Parathyroid adenoma (tissue), 2 donors: ENCODE data around the gene TACC3.

Experiments
- H2AFZ ChIP-seq: fragments of 300-600 bp; sonication (generic); one replicate; pipeline ENCODE4 v1.7.0; 2017; ENCODE audit warnings: antibody characterized with exemption, mild to moderate bottlenecking
- H3K27ac ChIP-seq: fragments of 300-600 bp; sonication (generic); one replicate; pipeline ENCODE4 v1.7.0; 2017
- H3K27me3 ChIP-seq: fragments of 300-600 bp; sonication (generic); one replicate; pipeline ENCODE4 v1.7.0; 2017; ENCODE audit warnings: low read length; ENCODE audit not compliant: control insufficient read depth, insufficient read depth
- H3K36me3 ChIP-seq: fragments of 300-600 bp; sonication (generic); one replicate; pipeline ENCODE4 v1.7.0; 2017; ENCODE audit warnings: low read length; ENCODE audit not compliant: control insufficient read depth, insufficient read depth
- H3K4me1 ChIP-seq: fragments of 300-600 bp; sonication (generic); one replicate; pipeline ENCODE4 v1.7.0; 2017; ENCODE audit warnings: control low read depth
- H3K4me2 ChIP-seq: fragments of 300-600 bp; sonication (generic); one replicate; pipeline ENCODE4 v1.7.0; 2017; ENCODE audit warnings: low read length
- H3K4me3 ChIP-seq: fragments of 300-600 bp; sonication (generic); one replicate; pipeline ENCODE4 v1.7.0; 2017; ENCODE audit warnings: low read depth, low read length
- H3K79me2 ChIP-seq: fragments of 300-600 bp; sonication (generic); one replicate; pipeline ENCODE4 v1.7.0; 2017; ENCODE audit warnings: control low read depth
- H3K9ac ChIP-seq: fragments of 300-600 bp; sonication (generic); one replicate; pipeline ENCODE4 v1.7.0; 2017; ENCODE audit warnings: mild to moderate bottlenecking
- H3K9me3 ChIP-seq: fragments of 300-600 bp; sonication (generic); one replicate; pipeline ENCODE4 v1.7.0; 2017; ENCODE audit warnings: low read length; ENCODE audit not compliant: control insufficient read depth
- TF ChIP-seq, protein P1 (sequence below): fragments of 300-600 bp; sonication (generic); IDR thresholded peaks from one replicate; pipeline ENCODE4 v1.7.0; 2017; ENCODE audit warnings: antibody characterized with exemption, mild to moderate bottlenecking
- donor health status: primary hyperparathyroidism.

Gene TACC3

DNA sequence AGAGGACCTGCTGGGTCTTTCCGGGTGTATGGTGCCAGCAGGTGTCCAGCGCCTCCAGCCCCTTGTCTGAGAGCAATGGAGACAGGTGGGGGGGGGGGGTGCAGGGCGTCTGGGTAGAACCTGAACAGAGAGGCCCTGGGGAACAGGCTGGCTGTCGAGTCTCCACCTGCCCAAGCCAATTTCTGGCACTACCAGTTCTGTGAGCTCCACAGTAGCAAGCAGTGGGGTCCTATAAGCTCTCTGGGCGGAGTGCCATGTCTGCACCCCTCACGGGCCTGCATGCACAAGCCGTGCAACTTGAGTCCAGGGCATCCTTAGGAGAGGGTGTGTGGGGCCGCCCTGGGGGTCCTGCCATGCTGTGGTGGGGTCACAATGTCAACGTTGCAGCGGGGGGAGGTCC lies 61.7 kb downstream of the TACC3 start:
- Histone ChIP-seq H3K27me3 (no peaks in the 10 kb centered on the region), H3K9ac (no peak overlapping the region), H3K4me2 (no peak overlapping the region), H3K4me1 (no peaks in the 10 kb centered on the region), H3K9me3 (no peaks in the 10 kb centered on the region), H3K36me3 (no peaks in the 10 kb centered on the region), H3K27ac (no peak overlapping the region), H3K79me2 (no peaks in the 10 kb centered on the region), H2AFZ (no peak overlapping the region), H3K4me3 (no peak overlapping the region)
- TF ChIP-seq, protein P1, sequence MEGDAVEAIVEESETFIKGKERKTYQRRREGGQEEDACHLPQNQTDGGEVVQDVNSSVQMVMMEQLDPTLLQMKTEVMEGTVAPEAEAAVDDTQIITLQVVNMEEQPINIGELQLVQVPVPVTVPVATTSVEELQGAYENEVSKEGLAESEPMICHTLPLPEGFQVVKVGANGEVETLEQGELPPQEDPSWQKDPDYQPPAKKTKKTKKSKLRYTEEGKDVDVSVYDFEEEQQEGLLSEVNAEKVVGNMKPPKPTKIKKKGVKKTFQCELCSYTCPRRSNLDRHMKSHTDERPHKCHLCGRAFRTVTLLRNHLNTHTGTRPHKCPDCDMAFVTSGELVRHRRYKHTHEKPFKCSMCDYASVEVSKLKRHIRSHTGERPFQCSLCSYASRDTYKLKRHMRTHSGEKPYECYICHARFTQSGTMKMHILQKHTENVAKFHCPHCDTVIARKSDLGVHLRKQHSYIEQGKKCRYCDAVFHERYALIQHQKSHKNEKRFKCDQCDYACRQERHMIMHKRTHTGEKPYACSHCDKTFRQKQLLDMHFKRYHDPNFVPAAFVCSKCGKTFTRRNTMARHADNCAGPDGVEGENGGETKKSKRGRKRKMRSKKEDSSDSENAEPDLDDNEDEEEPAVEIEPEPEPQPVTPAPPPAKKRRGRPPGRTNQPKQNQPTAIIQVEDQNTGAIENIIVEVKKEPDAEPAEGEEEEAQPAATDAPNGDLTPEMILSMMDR: no peak

DNA sequence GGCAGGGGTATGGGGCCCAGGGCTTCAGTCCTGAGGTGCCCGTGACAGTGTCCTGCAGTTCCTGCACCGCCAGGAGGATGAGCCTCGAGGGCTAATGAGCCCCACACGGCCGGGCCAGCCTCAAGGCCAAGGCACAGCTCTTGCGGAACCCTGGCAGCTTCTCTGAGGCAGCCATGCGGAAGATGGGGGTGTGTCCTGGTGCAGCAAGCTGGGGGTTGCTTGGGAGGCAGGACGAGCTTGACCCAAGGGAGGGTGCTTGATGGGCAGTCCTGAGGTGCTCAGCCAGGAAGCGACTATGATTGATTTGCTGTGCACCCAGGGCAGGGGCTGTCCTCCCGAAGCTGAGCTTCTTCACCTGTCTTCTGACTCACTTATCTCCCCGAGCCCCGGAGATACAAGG lies 62.6 kb downstream of the TACC3 start:
- Histone ChIP-seq H3K36me3 (no peaks in the 10 kb centered on the region), H2AFZ (no peak overlapping the region), H3K4me3 (no peak overlapping the region), H3K4me1 (no peaks in the 10 kb centered on the region), H3K27me3 (no peaks in the 10 kb centered on the region), H3K4me2 (no peak overlapping the region), H3K79me2 (no peaks in the 10 kb centered on the region), H3K9me3 (no peaks in the 10 kb centered on the region), H3K9ac (no peak overlapping the region), H3K27ac (no peak overlapping the region)
- TF ChIP-seq, protein P1: no peak

DNA sequence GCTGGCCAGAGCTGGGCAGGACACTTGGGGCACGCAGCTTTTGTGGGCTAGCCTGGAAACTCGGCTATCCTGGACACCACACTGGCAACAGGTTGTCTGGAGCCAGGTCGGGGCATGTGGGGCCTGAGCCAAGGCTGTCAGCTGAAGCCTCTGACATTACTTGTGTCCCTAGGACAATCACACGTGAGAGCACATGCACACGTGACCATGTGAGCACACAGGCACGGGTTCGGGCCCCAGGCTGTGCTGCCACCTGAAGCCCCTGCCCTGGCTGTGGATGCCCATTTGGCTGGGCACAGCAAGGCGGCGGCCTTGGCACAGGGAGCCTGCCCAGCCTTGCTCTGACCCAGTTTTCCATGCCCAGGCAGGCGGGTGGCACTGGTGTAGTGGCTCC lies 63.1 kb downstream of the TACC3 start:
- no peak overlapping the region for H3K27ac ChIP-seq

DNA sequence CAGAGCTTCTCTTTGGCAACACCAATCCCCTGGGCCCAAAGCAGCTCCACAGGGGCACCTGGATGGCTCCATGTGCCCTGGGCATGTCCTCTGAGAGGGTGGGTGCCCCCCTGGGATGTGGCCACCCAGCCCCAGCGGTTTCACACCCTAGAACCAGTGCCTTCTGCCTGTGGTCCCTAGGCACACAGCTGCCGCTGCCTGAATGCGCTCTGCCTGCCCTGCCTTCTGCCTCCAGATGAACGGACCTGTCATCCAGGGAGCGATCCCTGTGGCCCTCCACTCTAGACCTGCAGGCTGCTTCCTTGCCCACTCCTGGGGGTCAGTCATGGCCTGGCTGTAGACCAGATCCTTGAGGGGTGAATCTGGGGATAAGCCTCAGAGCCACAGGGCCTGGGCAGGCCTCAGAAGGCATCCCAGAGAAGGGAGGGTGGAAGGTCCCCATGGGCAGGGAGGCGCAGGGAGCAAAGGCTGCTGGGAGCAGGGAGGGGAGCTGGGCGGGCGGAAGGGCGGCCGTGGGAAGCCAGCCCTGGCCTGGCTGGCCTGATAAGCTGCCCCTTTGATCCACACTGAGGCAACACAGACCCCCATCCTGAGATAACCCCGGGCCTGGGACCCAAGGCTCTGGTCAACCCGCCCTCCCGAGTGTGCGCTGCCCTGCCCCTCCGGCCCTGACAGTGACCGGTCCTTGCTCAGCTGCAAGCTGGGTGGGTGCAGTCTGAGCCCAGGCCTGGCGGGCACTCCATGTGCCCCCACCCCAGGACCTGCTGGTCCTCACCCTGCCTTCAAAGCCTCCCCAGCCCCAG lies 63.7 kb downstream of the TACC3 start:
- no peaks in the 10 kb centered on the region for H3K36me3 ChIP-seq
- no peaks in the 10 kb centered on the region for H3K4me1 ChIP-seq
- H3K9me3 ChIP-seq: no peaks in the 10 kb centered on the region
- H3K4me2 ChIP-seq: no peak overlapping the region
- TF ChIP-seq, protein P1: no peak
- H3K79me2 ChIP-seq: no peaks in the 10 kb centered on the region
- H3K4me3 ChIP-seq: no peak overlapping the region
- no peak overlapping the region for H3K9ac ChIP-seq
- no peaks in the 10 kb centered on the region for H3K27me3 ChIP-seq
- H2AFZ ChIP-seq: no peak overlapping the region
- H3K27ac ChIP-seq: no peak overlapping the region

More for the DNA sequence above, 63.1 kb downstream of the TACC3 start:
- H3K27me3 ChIP-seq: no peaks in the 10 kb centered on the region
- H3K9ac ChIP-seq: no peak overlapping the region
- H2AFZ ChIP-seq: no peak overlapping the region
- no peaks in the 10 kb centered on the region for H3K4me1 ChIP-seq
- H3K4me3 ChIP-seq: no peak overlapping the region
- H3K9me3 ChIP-seq: no peaks in the 10 kb centered on the region
- H3K36me3 ChIP-seq: no peaks in the 10 kb centered on the region
- TF ChIP-seq, protein P1: no peak
- no peak overlapping the region for H3K4me2 ChIP-seq
- H3K79me2 ChIP-seq: no peaks in the 10 kb centered on the region

DNA sequence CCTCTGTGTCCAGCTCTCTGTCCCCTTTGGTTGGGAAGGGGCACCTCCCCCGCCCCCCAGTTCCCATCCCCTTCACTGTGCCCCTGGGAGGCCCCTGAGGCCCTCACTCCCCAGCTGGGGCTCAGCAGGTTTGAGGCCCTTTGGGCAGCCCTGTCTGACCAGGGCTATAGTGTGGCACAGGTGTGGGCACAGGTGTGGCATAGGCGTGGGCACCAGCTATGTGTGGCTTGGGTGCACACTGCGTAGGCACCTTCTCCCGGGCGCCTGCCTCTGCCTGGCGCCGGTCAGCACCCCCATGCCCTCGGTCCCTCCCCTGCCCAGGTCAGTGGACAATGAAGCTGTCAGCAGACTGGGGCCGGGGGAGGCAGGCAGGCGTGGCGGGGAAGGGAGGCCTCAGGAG lies 64.3 kb downstream of the TACC3 start:
- Histone ChIP-seq H3K79me2 (no peaks in the 10 kb centered on the region), H3K9me3 (no peaks in the 10 kb centered on the region), H2AFZ (no peak overlapping the region), H3K36me3 (no peaks in the 10 kb centered on the region), H3K4me3 (no peak overlapping the region), H3K27ac (no peak overlapping the region), H3K4me1 (no peaks in the 10 kb centered on the region), H3K4me2 (no peak overlapping the region), H3K27me3 (no peaks in the 10 kb centered on the region), H3K9ac (no peak overlapping the region)
- TF ChIP-seq, protein P1: no peak
